NCI-H510A treated with DMSO at 0.1 percent for 48 hours (cell line): ENCODE data around the gene GMDS.

Source experiments
- DNase-seq: peaks from one replicate; lab custom pipeline; 2025; lab: John Stamatoyannopoulos, UW

The GMDS gene

DNA sequence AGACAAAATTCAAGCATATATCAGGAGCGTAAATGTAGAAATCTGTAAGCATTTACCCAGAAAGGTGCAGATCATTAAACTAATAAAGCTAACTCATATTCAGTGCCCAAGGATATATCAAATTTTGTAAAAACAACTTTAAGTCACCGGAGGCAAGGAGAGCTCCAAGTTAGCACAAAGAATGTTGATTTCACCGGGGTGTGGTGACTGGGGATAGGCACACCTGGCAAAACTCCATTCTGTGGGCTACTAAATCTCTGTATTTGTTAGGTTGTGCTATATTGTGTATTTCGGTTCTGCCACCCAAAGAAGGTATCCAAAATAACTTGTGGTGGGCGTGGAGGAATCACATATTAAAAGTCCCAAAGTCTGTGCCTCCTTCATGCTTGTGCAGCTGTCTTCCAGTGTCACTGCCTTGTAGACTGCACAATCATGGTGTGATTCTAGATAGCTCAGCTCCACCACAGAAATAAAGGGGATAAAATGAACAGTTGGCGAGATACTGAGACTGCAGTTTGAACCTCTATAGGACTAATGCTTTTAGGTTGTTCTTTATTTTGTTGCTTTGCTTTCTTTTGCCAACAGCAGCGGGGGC lies 111.6 kb downstream of the GMDS start:
- no peak for DNase-seq

DNA sequence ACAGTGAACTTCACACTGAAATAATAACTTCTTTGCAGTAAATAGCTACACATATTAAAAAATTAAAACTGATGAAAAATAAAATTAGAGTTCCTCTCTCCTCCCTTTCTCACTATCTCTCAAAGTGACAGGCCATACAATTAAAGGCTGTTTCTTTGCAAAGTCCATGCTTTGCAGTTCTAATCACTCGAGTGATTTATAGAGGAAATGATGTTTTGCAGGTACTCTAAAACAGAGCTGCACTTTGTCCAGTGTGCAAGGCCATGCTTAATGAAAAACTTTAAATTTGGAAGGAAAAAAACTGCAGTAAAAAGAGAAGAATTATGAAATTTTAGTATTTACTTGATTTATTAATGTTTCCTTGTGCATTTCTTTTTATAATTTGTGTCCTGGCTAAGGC lies 112.5 kb downstream of the GMDS start:
- no peak for DNase-seq

DNA sequence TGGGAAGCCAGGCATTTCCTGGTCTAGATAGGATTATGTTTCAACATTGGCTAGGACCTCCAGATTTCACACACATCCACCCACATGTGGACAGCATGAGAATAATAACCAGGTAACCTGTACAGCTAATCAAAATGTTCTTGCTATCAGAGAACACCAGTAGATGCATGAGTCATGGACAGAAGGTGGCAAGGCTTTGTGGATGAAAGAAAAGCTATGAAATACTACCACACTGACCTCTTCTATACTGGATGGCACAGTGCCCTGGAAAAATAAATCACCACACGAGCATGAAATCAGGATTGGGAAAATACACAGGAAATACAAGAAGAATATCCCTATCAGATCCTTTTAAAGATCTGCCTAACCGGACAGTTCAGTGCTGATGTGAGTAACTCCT lies 113.0 kb downstream of the GMDS start:
- DNase-seq, result no peak

DNA sequence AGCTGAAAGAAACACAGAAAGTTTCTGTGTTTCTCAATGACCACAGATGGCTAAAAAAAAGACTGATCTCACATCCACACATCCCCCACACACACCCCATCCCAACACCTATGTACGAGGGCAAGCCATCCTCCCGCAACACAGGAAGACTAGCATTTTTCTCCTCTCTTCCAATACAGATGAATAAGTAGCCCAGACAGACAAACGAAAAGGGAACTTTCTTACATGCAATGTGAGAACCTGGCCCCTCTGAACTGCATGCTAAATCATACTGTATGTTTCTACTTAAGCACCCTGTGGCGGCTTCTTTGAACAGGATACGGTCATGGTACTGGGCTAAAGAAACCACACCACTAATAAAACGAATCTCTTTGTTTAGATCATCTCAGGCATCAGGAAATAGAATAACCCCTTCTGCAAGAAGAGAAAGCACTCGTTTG lies 116.2 kb downstream of the GMDS start:
- no peak for DNase-seq

DNA sequence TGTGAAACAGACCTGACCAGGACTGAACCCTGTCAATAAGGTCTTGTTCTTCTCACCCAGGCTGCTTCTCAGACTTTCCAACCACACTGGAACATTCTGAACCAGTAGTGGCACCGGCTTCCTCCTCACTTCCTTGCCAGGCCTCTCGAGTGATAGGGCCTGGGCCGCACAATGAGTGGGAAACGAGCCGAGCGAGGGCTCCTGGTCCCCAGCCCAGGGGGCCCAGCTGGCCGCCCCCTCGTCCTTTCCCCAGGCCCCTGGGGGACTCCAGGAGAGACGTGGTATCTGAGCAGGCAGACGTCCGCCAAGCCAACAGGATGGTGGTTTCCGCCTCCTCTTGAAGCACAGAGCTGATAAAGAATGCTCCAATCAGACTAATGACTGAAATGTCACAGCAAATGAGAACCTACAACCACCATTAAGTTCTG lies 117.9 kb downstream of the GMDS start:
- no peak for DNase-seq

DNA sequence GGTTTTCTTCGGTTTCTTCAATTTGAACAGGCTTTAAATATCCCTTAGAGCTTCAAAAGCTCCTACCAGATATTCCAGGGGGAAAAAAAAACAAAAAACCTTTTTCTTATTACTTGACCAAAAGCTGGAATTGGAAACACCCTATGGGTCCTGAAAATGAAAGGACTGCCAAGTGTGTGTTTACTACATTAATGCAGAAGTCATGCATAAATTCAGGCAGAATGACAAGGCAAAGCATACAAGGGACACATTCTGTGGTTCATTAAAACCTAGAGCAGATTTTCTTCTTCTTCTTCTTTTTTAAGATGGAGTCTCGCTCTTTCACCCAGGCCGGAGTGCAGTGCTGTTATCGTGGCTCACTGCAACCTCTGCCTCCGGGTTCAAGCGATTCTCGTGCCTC lies 119.1 kb downstream of the GMDS start:
- DNase-seq, result no peak

DNA sequence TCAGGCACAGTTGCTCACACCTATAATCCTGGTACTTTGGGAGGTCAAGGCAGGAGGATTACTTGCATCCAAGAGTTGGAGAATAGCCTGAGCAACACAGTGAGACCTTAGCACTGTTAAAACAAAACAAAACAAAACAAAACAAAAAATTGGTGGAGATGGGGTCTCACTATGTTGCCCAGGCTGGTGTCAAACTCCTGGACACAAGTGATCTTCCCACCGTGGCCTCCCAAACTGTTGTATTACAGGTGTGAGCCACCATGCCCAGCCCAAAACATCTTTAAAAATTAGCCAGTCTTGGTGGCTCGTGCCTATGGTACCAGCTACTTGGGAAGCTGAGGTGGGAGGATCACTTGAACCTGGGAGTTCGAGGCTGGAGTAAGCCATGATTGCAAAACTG lies 120.2 kb downstream of the GMDS start:
- no peak for DNase-seq

DNA sequence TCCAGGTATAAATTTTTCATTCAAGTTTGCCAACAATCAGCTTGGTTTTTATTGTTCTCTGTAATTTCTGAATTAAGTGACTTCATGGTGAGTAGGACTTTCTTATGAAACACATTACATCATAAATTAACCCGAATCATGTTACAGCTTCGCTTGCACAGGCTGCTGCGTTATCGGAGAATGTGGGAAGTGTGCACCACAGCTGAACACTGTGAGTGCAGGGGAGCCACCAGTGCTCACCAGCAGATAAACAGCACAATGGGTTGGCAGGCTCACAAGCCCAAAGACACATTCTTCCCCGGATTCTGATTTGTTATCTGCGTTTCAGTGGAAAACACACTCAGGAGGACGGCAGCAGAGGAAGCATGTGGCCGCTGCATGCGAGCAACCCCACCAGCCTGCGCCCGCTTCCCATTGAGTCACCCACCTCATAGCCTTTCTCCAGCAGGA lies 121.1 kb downstream of the GMDS start:
- DNase-seq, result no peak

DNA sequence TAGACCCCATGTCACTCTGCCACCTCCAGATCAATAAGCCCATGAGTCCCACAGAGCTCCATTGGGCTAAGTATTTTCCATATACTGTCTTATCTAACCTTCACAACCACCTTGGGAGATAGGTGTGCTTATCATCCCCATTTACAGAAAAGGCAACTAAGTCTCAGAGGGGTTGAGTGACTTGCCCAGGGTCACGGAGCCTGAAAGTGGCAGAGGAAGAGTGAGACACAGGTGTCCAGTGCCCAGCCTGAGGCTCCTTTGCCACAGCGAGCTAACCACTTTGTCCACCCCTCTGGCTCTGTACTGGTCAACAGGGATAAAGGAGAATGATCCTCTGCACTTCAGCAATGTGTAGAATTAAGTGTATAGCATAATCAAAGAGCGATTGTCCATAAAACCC lies 124.5 kb downstream of the GMDS start:
- DNase-seq, result no peak

DNA sequence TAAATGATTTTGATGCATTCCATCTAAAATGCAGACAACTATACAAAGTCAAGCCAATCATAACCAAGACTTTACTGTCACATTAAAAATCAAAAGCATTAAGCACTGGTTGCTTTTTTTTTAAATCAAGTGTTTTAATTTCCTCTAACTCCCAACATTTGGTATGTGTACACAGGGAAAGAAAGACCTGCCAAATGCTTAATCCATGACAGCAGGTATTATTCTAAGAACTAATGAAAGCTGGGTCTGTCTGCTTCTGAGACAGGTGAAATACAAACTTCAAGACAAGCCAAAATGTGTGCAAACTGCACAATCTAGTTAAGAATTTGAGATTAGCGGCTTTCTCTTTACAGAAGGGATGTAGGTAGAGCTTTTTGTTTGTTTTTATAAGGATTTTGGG lies 126.1 kb downstream of the GMDS start:
- no peak for DNase-seq

DNA sequence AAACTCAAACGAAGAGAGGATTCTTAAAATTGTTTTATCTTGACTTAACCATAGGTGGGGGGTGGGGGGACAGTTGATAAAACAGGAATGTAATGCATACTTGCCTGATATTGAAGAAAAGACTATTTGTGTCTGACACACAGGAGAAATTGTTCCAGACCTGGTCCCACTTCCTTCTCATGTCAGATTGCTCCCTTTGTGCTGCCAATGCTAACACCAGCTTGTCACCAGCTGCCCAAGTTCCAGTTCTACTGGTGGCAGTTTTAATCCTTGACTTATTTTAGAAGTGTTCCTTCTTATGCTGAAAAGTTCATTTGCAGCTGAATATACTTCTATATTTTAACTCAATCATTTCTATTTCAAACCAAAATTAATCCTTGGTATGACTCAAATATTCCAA lies 127.3 kb downstream of the GMDS start:
- no peak for DNase-seq

DNA sequence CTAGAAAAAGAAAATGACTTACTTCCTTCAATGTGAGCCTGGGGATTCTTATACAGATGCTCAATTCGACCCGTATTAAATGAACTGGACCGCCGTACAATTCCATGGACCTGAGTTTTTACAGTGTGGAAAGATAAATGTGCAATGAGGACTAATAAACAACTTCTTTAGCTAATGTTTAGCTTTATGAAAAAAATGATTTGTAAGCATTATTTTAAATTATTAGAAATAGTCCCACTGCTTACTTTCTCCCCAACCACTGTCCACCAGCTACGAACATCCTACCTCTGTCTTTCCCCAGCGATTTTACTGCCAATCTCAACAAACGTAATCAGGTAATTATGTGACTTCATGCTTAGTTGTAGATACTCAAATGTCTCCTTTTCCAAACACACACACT lies 128.0 kb downstream of the GMDS start:
- DNase-seq, result no peak

DNA sequence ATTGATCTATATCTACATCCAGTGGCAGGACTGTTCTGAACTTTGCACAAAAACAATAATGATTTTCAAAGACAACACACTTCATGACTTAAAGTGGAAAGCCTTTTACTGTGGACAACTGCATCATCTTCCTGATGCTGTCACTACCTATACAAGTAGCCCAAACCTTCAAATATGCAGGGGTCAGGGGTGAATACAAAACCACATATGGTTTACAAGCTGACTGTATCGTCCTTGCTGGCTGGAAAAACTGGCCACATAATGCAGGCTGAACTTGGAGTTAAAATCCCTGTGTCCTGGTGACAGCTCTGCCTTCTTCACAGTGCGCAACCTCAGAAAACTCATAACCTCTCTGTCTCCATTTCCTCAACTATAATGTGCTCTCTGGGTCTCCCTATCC lies 128.9 kb downstream of the GMDS start:
- DNase-seq, result no peak

DNA sequence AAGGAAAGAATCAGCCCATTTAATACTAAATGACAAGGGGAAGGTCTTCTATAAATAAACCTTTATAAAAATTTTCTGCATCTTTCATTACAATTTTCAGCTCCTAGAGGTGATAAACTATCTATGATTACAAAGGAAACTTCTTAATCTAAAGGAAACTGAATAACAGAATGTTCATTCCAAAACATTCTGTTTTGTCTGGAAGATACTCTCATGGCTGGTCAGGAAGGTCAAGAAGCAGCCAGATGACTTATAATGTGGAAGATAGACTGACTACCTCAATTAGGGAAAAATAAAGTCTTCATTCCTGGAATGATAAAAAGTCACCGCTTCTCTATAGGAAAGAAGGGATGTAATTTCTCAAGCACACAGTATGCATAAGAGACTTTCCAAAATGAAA lies 131.3 kb downstream of the GMDS start:
- DNase-seq, result no peak

DNA sequence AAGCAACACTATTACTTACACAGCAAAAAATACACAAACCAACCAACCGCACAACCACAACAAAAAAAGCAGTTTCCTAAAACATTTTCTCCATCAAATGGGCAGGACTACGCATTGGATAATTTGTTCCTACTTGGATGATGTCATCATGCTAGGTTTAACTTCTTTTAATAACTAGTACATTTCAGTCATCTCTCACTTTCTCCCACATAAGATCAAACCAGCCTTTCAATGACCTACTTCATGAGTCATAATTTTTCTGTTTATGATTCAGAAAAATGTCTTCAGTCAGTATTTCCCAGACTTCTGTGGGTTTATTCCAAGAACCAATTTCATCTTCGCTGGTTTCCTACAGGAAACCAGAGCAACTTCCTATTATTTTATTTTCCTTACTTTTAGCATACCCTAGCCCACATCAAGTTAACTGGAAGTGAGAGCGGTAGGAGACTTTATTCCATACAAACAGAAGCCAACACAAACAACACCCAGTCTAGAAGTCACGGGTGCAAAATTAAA lies 134.2 kb downstream of the GMDS start:
- DNase-seq, result no peak

DNA sequence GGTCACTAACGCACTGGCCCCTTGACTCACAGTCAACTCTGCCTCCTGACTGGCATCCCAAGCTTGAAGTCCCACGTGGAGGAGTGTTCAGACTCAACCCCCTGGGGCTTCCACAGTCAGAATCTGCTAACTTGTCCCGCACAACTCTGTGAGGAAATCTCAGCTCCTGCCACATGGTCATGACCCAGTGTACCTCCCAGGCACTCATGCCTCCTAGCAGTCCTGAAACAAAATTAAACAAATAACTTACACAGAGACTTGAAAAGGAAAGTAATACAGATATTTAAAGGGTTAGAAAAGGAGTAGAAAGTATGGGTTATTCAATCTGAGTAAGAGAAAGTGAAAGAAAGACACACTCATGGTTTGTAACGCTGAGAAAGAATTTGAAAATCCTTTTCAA lies 134.9 kb downstream of the GMDS start:
- no peak for DNase-seq

DNA sequence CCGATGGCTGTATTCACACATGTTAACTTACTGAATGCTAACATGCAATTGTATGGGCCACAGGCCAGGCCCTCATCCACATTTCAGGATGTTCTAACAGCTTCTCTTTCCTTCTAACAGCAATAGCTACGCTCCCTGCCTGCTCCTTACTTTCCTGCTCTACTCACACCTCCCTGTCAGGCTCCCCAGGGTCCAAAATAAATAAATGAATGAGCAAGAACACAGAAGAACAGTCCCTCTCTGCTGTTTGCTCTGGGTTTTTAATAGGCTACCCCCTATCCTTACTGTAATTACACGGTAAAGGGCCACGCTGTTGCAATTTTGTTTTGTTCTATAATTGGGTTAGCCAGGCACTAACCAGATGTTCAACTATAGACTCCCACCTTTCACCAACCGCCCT lies 135.6 kb downstream of the GMDS start:
- DNase-seq, result no peak

DNA sequence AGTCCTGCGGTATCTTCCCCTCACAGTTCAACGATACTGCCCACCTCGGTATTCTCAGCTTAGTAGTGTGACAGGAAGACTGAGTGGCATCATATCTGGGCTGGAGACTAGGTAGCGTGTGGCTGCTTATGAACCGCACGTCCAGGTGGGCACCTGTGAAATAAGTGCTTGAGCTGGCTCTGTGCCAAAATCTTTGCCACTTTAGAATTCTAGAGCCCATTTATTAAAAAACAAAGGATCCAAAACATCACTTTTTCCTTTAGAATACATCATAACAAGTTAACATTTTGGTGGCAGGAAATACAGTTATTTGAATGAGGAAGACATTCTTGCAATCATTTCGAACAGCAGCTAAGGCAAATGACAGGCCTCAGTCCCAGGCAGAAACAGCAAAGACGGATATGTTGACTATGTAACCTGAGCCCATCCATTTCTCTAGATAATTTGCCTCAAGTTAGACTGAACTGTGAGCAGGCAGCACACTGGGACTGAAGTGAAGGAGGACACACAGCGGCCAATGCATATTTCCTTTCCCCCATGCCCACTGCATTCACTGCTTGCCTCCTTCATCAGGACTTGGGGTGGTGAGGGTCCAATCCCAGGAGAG lies 136.6 kb downstream of the GMDS start:
- DNase-seq, result peak; percentile 64

DNA sequence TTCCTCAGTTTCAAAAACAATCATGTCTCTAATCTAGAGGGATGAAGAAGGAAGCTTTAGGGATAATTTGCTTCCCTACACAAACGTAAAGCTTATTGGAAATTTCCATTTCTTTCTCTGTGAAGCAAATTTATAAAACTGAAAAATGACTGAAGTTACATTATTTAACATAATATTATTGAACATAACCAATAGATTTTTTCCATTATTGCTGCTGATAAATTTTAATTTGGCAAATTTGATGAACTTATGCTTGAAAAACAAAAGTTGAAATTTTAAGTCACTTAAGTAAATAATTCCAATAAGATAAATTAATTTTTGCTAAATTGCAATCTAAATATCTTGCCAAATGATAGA lies 140.9 kb downstream of the GMDS start:
- DNase-seq, result no peak

DNA sequence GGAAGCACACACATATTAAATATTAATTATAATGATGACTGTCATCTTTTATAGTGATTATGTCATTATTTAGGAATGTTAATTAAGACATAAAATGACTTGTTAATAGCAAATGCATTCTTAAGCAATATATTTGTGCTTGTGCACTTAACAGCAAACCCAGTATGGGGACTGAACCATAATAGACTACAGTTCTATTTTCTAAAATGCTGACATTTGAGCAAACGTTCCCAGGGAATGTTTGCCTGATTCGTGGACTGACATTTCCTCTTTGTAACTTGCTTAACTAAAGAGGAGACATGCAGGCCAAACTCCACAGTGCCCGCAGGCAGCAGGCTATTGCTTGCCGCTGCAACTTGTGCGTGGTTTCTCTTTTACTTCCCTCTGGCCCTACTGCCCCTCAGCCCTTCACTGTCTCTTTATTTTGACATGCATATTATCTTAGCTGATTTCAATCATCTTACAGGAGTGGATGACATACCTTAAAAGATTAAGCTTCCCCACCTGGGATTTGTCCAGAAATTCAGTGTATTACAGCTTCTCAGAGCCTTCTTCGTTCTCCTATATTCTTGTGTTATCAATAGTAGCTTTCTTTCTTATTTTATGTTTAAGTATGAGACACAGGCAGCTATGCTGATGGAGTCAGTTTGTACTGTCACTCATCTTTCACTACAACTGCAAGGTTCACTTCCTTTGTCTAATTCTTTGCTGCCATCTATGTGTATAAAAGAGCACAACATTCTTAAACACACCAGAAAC lies 141.5 kb downstream of the GMDS start:
- DNase-seq, result peak; percentile 41

DNA sequence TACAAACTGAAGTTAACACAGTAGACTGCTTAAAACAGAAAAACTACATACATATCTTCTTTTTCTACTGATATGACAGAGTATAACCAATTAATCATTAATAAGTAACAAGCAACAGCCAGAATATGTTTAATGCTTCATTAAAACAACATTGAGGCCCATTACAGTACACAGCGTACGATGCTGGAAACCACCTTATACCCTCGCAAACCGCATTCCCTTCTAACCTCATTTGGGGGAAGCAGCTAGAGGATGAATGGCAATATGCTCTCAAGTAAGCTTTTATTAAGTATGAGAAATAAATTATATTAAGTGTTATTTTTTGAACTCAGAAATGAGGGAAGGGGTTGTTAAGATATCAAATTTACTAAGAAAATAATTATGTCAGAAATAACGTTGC lies 142.4 kb downstream of the GMDS start:
- DNase-seq, result no peak

DNA sequence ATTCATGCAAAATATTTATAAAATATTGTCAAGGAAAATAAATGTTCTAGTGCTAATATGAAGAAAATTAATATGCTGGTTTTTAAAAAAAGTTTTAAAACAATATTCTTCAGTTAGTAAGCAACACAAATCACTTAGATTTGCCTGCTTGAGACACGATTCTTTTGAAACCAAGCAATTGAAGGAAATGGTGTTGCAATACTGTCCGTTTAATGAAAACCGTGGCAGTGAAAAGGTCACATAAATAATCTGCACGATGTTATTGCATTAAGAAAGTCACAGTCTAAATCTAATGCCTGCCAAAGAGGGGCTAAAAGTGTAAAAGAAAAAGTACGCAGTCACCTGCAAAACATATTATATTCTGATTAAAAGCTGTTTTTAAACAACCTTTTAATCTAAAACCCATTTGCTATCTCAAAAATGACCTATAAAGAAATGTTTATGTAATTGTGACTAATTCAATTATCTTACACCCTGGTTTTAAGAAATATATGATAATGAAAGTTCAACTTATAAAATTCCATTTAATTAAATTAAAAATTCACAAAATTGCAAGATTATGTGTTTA lies 143.0 kb downstream of the GMDS start:
- DNase-seq, result no peak

DNA sequence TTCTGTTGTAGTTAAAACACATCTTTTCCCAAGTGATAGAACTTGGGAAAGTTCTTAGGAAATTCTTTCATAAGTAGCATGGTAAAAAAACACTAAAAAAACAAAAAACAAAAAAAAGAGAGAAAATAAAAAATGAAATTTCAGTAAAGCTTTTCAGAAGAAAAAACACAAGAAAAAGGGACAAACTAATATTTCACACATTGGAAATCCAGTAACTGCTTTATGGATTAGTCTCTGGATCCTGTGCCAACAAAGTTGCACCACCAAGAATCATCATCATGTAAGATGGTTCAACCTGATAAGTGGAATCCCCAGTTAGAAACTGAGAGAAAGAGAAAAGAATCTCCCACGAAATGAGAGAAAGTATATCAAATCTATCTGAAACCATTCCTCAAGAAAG lies 144.2 kb downstream of the GMDS start:
- no peak for DNase-seq
